H54 (cell line): ENCODE measurements around the gene AGPS.

ENCODE experiments used
- DNase-seq: peaks from one replicate; pipeline ENCODE4 v3.0.0; 2011; ENCODE audit warnings: low spot score, mixed read lengths; ENCODE audit not compliant: insufficient read length
- FAIRE-seq: peaks from 3 replicates; lab custom pipeline; 2011; peaks lifted over from hg19 to GRCh38; lab: Jason Lieb, UNC
- POLR2A ChIP-seq: IDR thresholded peaks from 2 replicates; pipeline ENCODE4 v1.6.1; 2011; ENCODE audit warnings: low read depth, mild to moderate bottlenecking, low read length

The AGPS gene

GRCh38 chr2:177592397-177592796, 199.8 kb downstream of the AGPS start:
- FAIRE-seq (no peak), DNase-seq (no peak)
- TF ChIP-seq POLR2A, result no peak

- no peak for DNase-seq
- FAIRE-seq, result no peak
- no peak for TF ChIP-seq POLR2A
Measured at GRCh38 chr2:177592945-177593344, 200.4 kb downstream of the AGPS start.

GRCh38 chr2:177593402-177593801, 200.8 kb downstream of the AGPS start:
- no peak for TF ChIP-seq POLR2A
- DNase-seq (no peak), FAIRE-seq (no peak)
